Keratinocyte (primary cell): ENCODE measurements around the gene DCBLD2. TPM values are rescaled to one million over a fixed set of nuclear protein-coding genes. Genes with fewer than 3 reads are reported as not detected.
A peak's percentile ranks its signal among the peaks of the same experiment; 100 is the strongest.

Experiments used
- DNase-seq: peaks from one replicate; pipeline ENCODE4 v3.0.0-alpha.2; 2011; ENCODE audit warnings: low read depth, missing footprints, low spot score
- FAIRE-seq: peaks from 2 replicates; lab custom pipeline; 2011; peaks lifted over from hg19 to GRCh38; lab: Jason Lieb, UNC
- H2AFZ ChIP-seq: 2 replicates; pipeline ENCODE4 v1.6.0; 2012; ENCODE audit warnings: low read length, control low read depth, inconsistent platforms; ENCODE audit not compliant: control insufficient read depth
- H3K27ac ChIP-seq: 2 replicates; pipeline ENCODE4 v1.5.1; 2011; ENCODE audit warnings: low read length; ENCODE audit not compliant: control insufficient read depth, insufficient read depth
- H3K27me3 ChIP-seq: 3 replicates; pipeline ENCODE4 v1.6.0; 2011; ENCODE audit warnings: low read length; ENCODE audit not compliant: control insufficient read depth, insufficient read depth; ENCODE audit errors: extremely low read depth
- H3K36me3 ChIP-seq, 2 experiments: 2 replicates in 1 of 2; 3 replicates in 1 of 2; pipeline ENCODE4 v1.5.1; 2011; ENCODE audit warnings: low read length in 2 of 2, mild to moderate bottlenecking in 1 of 2; ENCODE audit not compliant: control insufficient read depth in 2 of 2, insufficient read depth in 2 of 2; ENCODE audit errors: extremely low read depth in 1 of 2
- H3K4me1 ChIP-seq: 3 replicates; pipeline ENCODE4 v1.5.1; 2011; ENCODE audit warnings: low read length; ENCODE audit not compliant: control insufficient read depth, insufficient read depth; ENCODE audit errors: extremely low read depth
- H3K4me2 ChIP-seq: 3 replicates; pipeline ENCODE4 v1.6.0; 2011; ENCODE audit warnings: low read depth, low read length; ENCODE audit not compliant: control insufficient read depth, insufficient read depth; ENCODE audit errors: extremely low read depth
- H3K4me3 ChIP-seq, 3 experiments: fragments of 200-600 bp in 1 of 3; sonication (generic) in 1 of 3; 2 replicates in 2 of 3; 3 replicates in 1 of 3; pipeline ENCODE4 v1.5.1; 2011 to 2016; ENCODE audit warnings: low read length in 3 of 3, mild to moderate bottlenecking in 3 of 3, control low read depth in 2 of 3, inconsistent platforms in 1 of 3, low read depth in 1 of 3, mixed read lengths in 1 of 3, mixed run types in 1 of 3, moderate library complexity in 1 of 3; ENCODE audit not compliant: control insufficient read depth in 2 of 3, insufficient read depth in 2 of 3; ENCODE audit errors: extremely low read depth in 1 of 3
- H3K79me2 ChIP-seq: 2 replicates; pipeline ENCODE4 v1.6.0; 2012; ENCODE audit warnings: low read length; ENCODE audit not compliant: control insufficient read depth, insufficient read depth
- H3K9ac ChIP-seq: 3 replicates; pipeline ENCODE4 v1.6.0; 2011; ENCODE audit warnings: low read length; ENCODE audit not compliant: control insufficient read depth, insufficient read depth; ENCODE audit errors: extremely low read depth
- H3K9me1 ChIP-seq: 3 replicates; pipeline ENCODE4 v1.6.0; 2011; ENCODE audit warnings: low read length; ENCODE audit not compliant: control insufficient read depth, insufficient read depth; ENCODE audit errors: extremely low read depth
- H3K9me3 ChIP-seq: 2 replicates; pipeline ENCODE4 v1.5.1; 2012; ENCODE audit warnings: low read depth, low read length; ENCODE audit not compliant: control insufficient read depth
- H4K20me1 ChIP-seq: 3 replicates; pipeline ENCODE4 v1.6.0; 2011; ENCODE audit warnings: low read length; ENCODE audit not compliant: control insufficient read depth, insufficient read depth; ENCODE audit errors: extremely low read depth
- CTCF ChIP-seq, 3 experiments: IDR thresholded peaks in 1 of 3; conservative IDR thresholded peaks in 1 of 3; optimal IDR thresholded peaks in 1 of 3; 2 replicates in 2 of 3; 3 replicates in 1 of 3; pipeline versions ENCODE3 to v1.5.1; 2011; ENCODE audit warnings: low read length in 3 of 3, mild to moderate bottlenecking in 3 of 3, moderate library complexity in 2 of 3, control low read depth in 1 of 3, inconsistent platforms in 1 of 3; ENCODE audit not compliant: insufficient read depth in 2 of 3; ENCODE audit errors: extremely low read depth in 1 of 3
- EZH2 ChIP-seq: IDR thresholded peaks from one replicate; pipeline ENCODE4 v1.6.1; 2012; ENCODE audit warnings: inconsistent platforms, mild to moderate bottlenecking, low read length, moderate library complexity
- dilution Hi-C: fragments of 300-500 bp; cut with MboI; formaldehyde crosslinking; loops from one replicate; pipeline ENCODE4 v1.7.0; 2020; ENCODE audit warnings: low sequenced_read_pairs; ENCODE audit not compliant: extremely low pct_ligation_motif_present
- polyA plus RNA-seq, 5 experiments: library from polyadenylated mRNA; depleted of rRNA in 3 of 5; stranded (reverse) in 3 of 5; stranded (forward) in 1 of 5; unstranded in 1 of 5; fragments of >200 nt; gene quantifications; 1 replicate in 1 of 5; 2 replicates in 3 of 5; 3 replicates in 1 of 5; pipeline versions ENCODE4 v1.2.1 to v1.2.3, GENCODE V29; 2011 to 2012; ENCODE audit warnings: missing spikeins in 2 of 5, low read depth in 1 of 5, low replicate concordance in 1 of 5

The DCBLD2 gene
- polyA plus RNA-seq, 1 donor (not counting 4 experiments of a cell fraction or from before 2014, with no cell fraction given) = 465 TPM

GRCh38 chr3:98801043-98801747, 100.3 kb downstream of the DCBLD2 start:
- H3K9me3 ChIP-seq = no peaks in the 10 kb centered on the region
- H3K4me2 ChIP-seq = no peak overlapping the region
- no peak overlapping the region for H3K4me3 ChIP-seq
- no peak overlapping the region for H3K9ac ChIP-seq
- H3K36me3 ChIP-seq = peaks cover 17 to 55% of the 10 kb centered on the region in 2 experiments
- DNase-seq = no peak
- no peaks in the 10 kb centered on the region for H3K27me3 ChIP-seq
- H2AFZ ChIP-seq = no peak overlapping the region
- FAIRE-seq = no peak
- no peak overlapping the region for H3K27ac ChIP-seq
- H3K4me1 ChIP-seq = peaks cover 33% of the 10 kb centered on the region
- dilution Hi-C loops = no loop called here
- peak; percentile 19 to 29 (median 20) for TF ChIP-seq CTCF (optimal IDR thresholded peaks at IDR 0.05 in 1 of 3, IDR thresholded peaks at IDR 0.05 in 1 of 3, conservative IDR thresholded peaks at IDR 0.05 in 1 of 3; ENCODE audit: extremely low read depth in 1 of 3, insufficient read depth in 2 of 3, low read length in 3 of 3)
- TF ChIP-seq EZH2 = no peak
- peaks cover 8% of the 10 kb centered on the region for H4K20me1 ChIP-seq
- H3K79me2 ChIP-seq = peaks cover 3% of the 10 kb centered on the region
- H3K9me1 ChIP-seq = no peaks in the 10 kb centered on the region

- Histone ChIP-seq H4K20me1 (peaks cover 8% of the 10 kb centered on the region), H2AFZ (no peak overlapping the region), H3K27me3 (no peaks in the 10 kb centered on the region), H3K27ac (no peak overlapping the region), H3K9me3 (no peaks in the 10 kb centered on the region), H3K4me2 (no peak overlapping the region), H3K9ac (no peak overlapping the region), H3K79me2 (no peaks in the 10 kb centered on the region), H3K36me3 (peaks cover 12 to 50% of the 10 kb centered on the region in 2 experiments), H3K4me3 (no peak overlapping the region), H3K4me1 (peaks cover 33% of the 10 kb centered on the region), H3K9me1 (no peaks in the 10 kb centered on the region)
- dilution Hi-C loops = no loop called here
- DNase-seq (no peak), FAIRE-seq (no peak)
- TF ChIP-seq CTCF (optimal IDR thresholded peaks at IDR 0.05 in 1 of 3, IDR thresholded peaks at IDR 0.05 in 1 of 3, conservative IDR thresholded peaks at IDR 0.05 in 1 of 3; ENCODE audit: extremely low read depth in 1 of 3, insufficient read depth in 2 of 3, low read length in 3 of 3) = no peak
- no peak for TF ChIP-seq EZH2
Measured at GRCh38 chr3:98800401-98800800, 101.1 kb downstream of the DCBLD2 start.
